Measurements from ENCODE around the gene CXorf38. TPM values are rescaled to one million over a fixed set of nuclear protein-coding genes. Genes with fewer than 3 reads are reported as not detected.
"Not testable (repeated sequence)": the region's sequence is repeated elsewhere in the genome, so short reads cannot be mapped to it uniquely, and the experiment has no call there.

The CXorf38 gene
- total RNA-seq, 4 donors from 2014 or later = 11.4 to 41.3 (median 22.5) TPM

GRCh38 chrX:40617566-40617965 lies 29.8 kb downstream of the CXorf38 start:
- Histone ChIP-seq H3K27ac (no peak overlapping the region), H3K36me3 (no peaks in the 10 kb centered on the region), H3K4me3 (no peak overlapping the region), H3K9me3 (no peaks in the 10 kb centered on the region), H3K27me3 (no peaks in the 10 kb centered on the region), H3K4me1 (no peaks in the 10 kb centered on the region)
- TF ChIP-seq POLR2A (IDR thresholded peaks at IDR 0.05) = no peak
- TF ChIP-seq, protein P1, sequence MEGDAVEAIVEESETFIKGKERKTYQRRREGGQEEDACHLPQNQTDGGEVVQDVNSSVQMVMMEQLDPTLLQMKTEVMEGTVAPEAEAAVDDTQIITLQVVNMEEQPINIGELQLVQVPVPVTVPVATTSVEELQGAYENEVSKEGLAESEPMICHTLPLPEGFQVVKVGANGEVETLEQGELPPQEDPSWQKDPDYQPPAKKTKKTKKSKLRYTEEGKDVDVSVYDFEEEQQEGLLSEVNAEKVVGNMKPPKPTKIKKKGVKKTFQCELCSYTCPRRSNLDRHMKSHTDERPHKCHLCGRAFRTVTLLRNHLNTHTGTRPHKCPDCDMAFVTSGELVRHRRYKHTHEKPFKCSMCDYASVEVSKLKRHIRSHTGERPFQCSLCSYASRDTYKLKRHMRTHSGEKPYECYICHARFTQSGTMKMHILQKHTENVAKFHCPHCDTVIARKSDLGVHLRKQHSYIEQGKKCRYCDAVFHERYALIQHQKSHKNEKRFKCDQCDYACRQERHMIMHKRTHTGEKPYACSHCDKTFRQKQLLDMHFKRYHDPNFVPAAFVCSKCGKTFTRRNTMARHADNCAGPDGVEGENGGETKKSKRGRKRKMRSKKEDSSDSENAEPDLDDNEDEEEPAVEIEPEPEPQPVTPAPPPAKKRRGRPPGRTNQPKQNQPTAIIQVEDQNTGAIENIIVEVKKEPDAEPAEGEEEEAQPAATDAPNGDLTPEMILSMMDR (IDR thresholded peaks at IDR 0.05) = no peak
- DNase-seq = no peak

GRCh38 chrX:40615976-40616375 lies 31.4 kb downstream of the CXorf38 start:
- H3K4me3 ChIP-seq = no peak overlapping the region
- no peaks in the 10 kb centered on the region for H3K9me3 ChIP-seq
- H3K27me3 ChIP-seq = no peaks in the 10 kb centered on the region
- no peaks in the 10 kb centered on the region for H3K4me1 ChIP-seq
- no peak for DNase-seq
- TF ChIP-seq, protein P1 (IDR thresholded peaks at IDR 0.05) = no peak
- TF ChIP-seq POLR2A (IDR thresholded peaks at IDR 0.05) = no peak
- H3K36me3 ChIP-seq = no peaks in the 10 kb centered on the region
- no peak overlapping the region for H3K27ac ChIP-seq

GRCh38 chrX:40612511-40612910 lies 34.9 kb downstream of the CXorf38 start:
- Histone ChIP-seq H3K4me1 (no peaks in the 10 kb centered on the region), H3K4me3 (no peak overlapping the region), H3K27ac (no peak overlapping the region), H3K36me3 (no peaks in the 10 kb centered on the region), H3K9me3 (no peaks in the 10 kb centered on the region), H3K27me3 (no peaks in the 10 kb centered on the region)
- TF ChIP-seq, protein P1 (IDR thresholded peaks at IDR 0.05) = no peak
- TF ChIP-seq POLR2A (IDR thresholded peaks at IDR 0.05) = no peak
- no peak for DNase-seq

DNA sequence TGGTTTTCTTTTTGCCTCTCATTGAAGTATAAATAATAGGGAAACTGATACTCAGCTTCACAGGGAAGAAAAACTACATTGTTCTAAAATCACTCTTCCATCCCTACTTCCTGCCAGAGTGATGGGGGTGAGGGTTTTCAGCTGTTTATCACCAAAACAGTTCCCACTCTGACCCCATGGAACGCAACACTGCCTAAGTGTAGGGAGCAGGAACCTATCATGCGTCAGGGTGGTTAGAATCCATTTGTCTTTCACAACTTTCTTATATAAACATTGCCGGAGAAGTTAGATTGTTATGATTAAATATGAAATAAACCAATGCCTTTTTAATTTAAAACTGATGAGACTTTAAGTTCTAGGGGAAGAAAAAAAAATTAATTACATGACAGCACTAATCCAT lies 40.0 kb downstream of the CXorf38 start:
- no peaks in the 10 kb centered on the region for H3K27me3 ChIP-seq

DNA sequence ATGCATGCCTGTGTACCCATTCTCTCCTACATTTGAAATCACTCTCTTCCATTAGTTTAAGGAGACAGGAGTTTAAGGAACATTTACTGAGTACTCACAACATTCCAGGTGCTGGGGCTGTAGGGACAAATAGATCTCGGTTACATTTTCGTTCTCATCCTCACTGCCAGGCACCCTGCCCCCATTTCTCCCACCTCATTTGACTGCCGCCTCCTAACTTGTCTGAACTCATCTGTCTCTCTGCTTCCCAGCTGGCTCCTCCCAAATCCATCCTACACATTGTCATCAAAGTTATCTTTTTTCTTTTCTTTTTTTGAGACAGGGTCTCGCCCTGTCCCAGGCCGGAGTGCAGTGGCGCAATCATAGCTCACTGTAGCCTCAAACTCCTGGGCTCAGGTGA lies 43.9 kb downstream of the CXorf38 start:
- Histone ChIP-seq H3K27me3 (no peaks in the 10 kb centered on the region), H3K9me3 (no peaks in the 10 kb centered on the region), H3K27ac (no peak overlapping the region), H3K4me3 (no peak overlapping the region), H3K36me3 (peaks cover 0 to 15% (median 0%) of the 10 kb centered on the region in 3 donors), H3K4me1 (no peaks in the 10 kb centered on the region)
- TF ChIP-seq, protein P1 (IDR thresholded peaks at IDR 0.05) = no peak
- no peak for TF ChIP-seq POLR2A (IDR thresholded peaks at IDR 0.05)
- DNase-seq = no peak

More for the DNA sequence above, 40.0 kb downstream of the CXorf38 start:
- DNase-seq = no peak
- no peaks in the 10 kb centered on the region for H3K4me1 ChIP-seq
- H3K27ac ChIP-seq = no peak overlapping the region
- H3K36me3 ChIP-seq = no peaks in the 10 kb centered on the region
- no peaks in the 10 kb centered on the region for H3K9me3 ChIP-seq
- H3K4me3 ChIP-seq = no peak overlapping the region
- TF ChIP-seq POLR2A (IDR thresholded peaks at IDR 0.05) = no peak
- TF ChIP-seq, protein P1 (IDR thresholded peaks at IDR 0.05) = no peak

- not testable (repeated sequence) for H3K27me3 ChIP-seq, H3K27ac ChIP-seq, H3K4me3 ChIP-seq, H3K9me3 ChIP-seq, DNase-seq, H3K4me1 ChIP-seq
- H3K36me3 ChIP-seq = peaks cover 0 to 25% (median 0%) of the 10 kb centered on the region in 3 donors
Measured at GRCh38 chrX:40589616-40590321, 57.6 kb downstream of the CXorf38 start.

DNA sequence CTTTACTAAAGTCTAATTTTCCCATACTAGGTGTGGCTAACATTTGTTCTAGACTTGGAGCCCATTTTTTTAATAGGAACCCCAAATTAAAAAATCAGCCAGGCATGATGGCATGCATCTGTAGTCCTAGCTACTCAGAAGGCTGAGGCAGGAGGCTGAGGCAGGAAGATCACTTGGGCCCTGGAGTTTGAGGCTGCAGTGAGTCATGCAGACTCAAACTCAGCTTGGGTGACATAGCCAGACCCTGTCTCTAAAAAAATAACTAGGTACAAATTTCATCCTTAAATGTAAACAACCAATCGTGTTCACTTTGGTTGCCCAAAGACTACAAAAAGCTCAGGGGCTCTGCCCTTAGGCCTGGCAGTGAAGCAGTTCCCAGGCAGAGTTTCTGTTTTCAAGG lies 59.7 kb downstream of the CXorf38 start:
- H3K36me3 ChIP-seq = peaks cover 0 to 18% (median 0%) of the 10 kb centered on the region in 3 donors
- not testable (repeated sequence) for DNase-seq, H3K27me3 ChIP-seq

More for the DNA sequence above, 59.7 kb downstream of the CXorf38 start:
- H3K4me3 ChIP-seq, H3K27ac ChIP-seq, H3K4me1 ChIP-seq, H3K9me3 ChIP-seq: not testable (repeated sequence)
